HCT116 (cell line): ENCODE results near the gene RNF25. TPM values are rescaled to one million over a fixed set of nuclear protein-coding genes. Genes with fewer than 3 reads are reported as not detected.

Experiments
- ATAC-seq: fragments of 200-7000 bp; cut with Tn5 transposase; 2 replicates; pipeline ENCODE4 v1.9.1; 2020; ENCODE audit warnings: mild to moderate bottlenecking, moderate library complexity
- BruUV-seq: library from RNA; stranded (reverse); fragments of 400-500 nt; replicated peaks from 2 replicates; lab custom pipeline; 2021; lab: Mats Ljungman, UMichigan
- CTCF ChIA-PET: fragments of 300-600 bp; sonication (Branson Sonifier 250); formaldehyde crosslinking; loops from one replicate; lab custom pipeline; 2021; ENCODE audit warnings: antibody characterized with exemption; lab: Charles Lee
- POLR2A ChIA-PET: fragments of 300-600, 350-600 bp; sonication (Branson Sonifier 250); formaldehyde crosslinking; loops from one replicate; lab custom pipeline; 2021; ENCODE audit warnings: antibody characterized with exemption; lab: Charles Lee
- RAD21 ChIA-PET, 2 experiments: fragments of 300-600 bp; sonication (Branson Sonifier 250); formaldehyde crosslinking; loops; one replicate each; lab custom pipeline; 2023; ENCODE audit warnings: low total read pairs in 2 of 2; ENCODE audit not compliant: uncharacterized antibody in 2 of 2, unreplicated experiment in 2 of 2, low non-redundant PET in 1 of 2; lab: Charles Lee
- DNase-seq: peaks from one replicate; pipeline ENCODE4 v3.0.0-alpha.2; 2010; ENCODE audit warnings: low read depth, low spot score
- H2AFZ ChIP-seq: fragments of 200-600 bp; shearing (Covaris generic), sonication (generic); 2 replicates; pipeline ENCODE4 v1.6.1; 2017; ENCODE audit warnings: low read depth, mixed run types, mixed read lengths, antibody characterized with exemption, low read length; ENCODE audit not compliant: poor library complexity, severe bottlenecking
- H3K27ac ChIP-seq: 2 replicates; pipeline ENCODE4 v1.5.1; 2012; ENCODE audit warnings: low read depth, low read length
- H3K27me3 ChIP-seq: fragments of 200-600 bp; sonication (generic); 2 replicates; pipeline ENCODE4 v1.6.1; 2016; ENCODE audit warnings: mixed run types, low read length, mixed read lengths; ENCODE audit not compliant: insufficient read depth
- H3K36me3 ChIP-seq, 2 experiments: fragments of 200-500 bp in 1 of 2; fragments of 200-600 bp in 1 of 2; sonication (Bioruptor generic) in 1 of 2; sonication (generic) in 1 of 2; 2 replicates each; pipeline versions ENCODE4 v1.5.1 to v1.6.1; 2014 to 2016; ENCODE audit warnings: low read length in 2 of 2, inconsistent platforms in 1 of 2, mixed read lengths in 1 of 2, mixed run types in 1 of 2; ENCODE audit not compliant: insufficient read depth in 2 of 2, control insufficient read depth in 1 of 2
- H3K4me1 ChIP-seq, 2 experiments: fragments of 200-600 bp in 1 of 2; sonication (generic) in 1 of 2; 2 replicates each; pipeline versions ENCODE4 v1.5.1 to v1.6.1; 2012 to 2017; ENCODE audit warnings: low read length in 2 of 2, inconsistent platforms in 1 of 2, mild to moderate bottlenecking in 1 of 2, mixed read lengths in 1 of 2, mixed run types in 1 of 2, moderate library complexity in 1 of 2; ENCODE audit not compliant: insufficient read depth in 2 of 2, control insufficient read depth in 1 of 2
- H3K4me2 ChIP-seq: fragments of 200-600 bp; sonication (generic); 2 replicates; pipeline ENCODE4 v1.6.1; 2017; ENCODE audit warnings: mixed run types, low read length, mixed read lengths
- H3K4me3 ChIP-seq, 2 experiments: fragments of 200-600 bp in 1 of 2; sonication (generic) in 1 of 2; replicated peaks in 1 of 2; 2 replicates each; pipeline ENCODE4 v1.5.1; 2011 to 2016; ENCODE audit warnings: low read length in 2 of 2, control low read depth in 1 of 2, low read depth in 1 of 2, mild to moderate bottlenecking in 1 of 2, mixed read lengths in 1 of 2, mixed run types in 1 of 2
- H3K79me2 ChIP-seq: fragments of 200-600 bp; sonication (generic); 2 replicates; pipeline ENCODE4 v1.6.1; 2017; ENCODE audit warnings: mild to moderate bottlenecking, mixed run types, low read length, moderate library complexity, mixed read lengths; ENCODE audit not compliant: insufficient read depth
- H3K9ac ChIP-seq: fragments of 200-600 bp; sonication (generic); 2 replicates; pipeline ENCODE4 v1.6.1; 2016; ENCODE audit warnings: low read length, mixed read lengths
- H3K9me2 ChIP-seq: fragments of 200-600 bp; sonication (generic), shearing (Covaris generic); 2 replicates; pipeline ENCODE4 v1.6.1; 2017; ENCODE audit warnings: mixed run types, mild to moderate bottlenecking, moderate library complexity; ENCODE audit not compliant: insufficient read depth
- H3K9me3 ChIP-seq, 2 experiments: fragments of 200-500 bp in 1 of 2; fragments of 200-600 bp in 1 of 2; sonication (Bioruptor generic) in 1 of 2; sonication (generic) in 1 of 2; 2 replicates each; pipeline ENCODE4 v1.6.1; 2014 to 2017; ENCODE audit warnings: low read length in 2 of 2, mixed read lengths in 2 of 2, inconsistent platforms in 1 of 2, low read depth in 1 of 2, mild to moderate bottlenecking in 1 of 2, mixed run types in 1 of 2, moderate library complexity in 1 of 2; ENCODE audit not compliant: control insufficient read depth in 1 of 2, insufficient read depth in 1 of 2
- H4K20me1 ChIP-seq: fragments of 200-600 bp; sonication (generic), shearing (Covaris generic); 2 replicates; pipeline ENCODE4 v1.6.1; 2017; ENCODE audit warnings: mixed run types, mild to moderate bottlenecking, moderate library complexity; ENCODE audit not compliant: insufficient read depth
- EGR1 ChIP-seq: IDR thresholded peaks from 2 replicates; pipeline ENCODE4 v1.6.1; 2012; ENCODE audit warnings: low read depth
- ELF1 ChIP-seq: IDR thresholded peaks from 2 replicates; pipeline ENCODE4 v1.6.1; 2012; ENCODE audit warnings: low read depth, borderline replicate concordance
- EZH2 ChIP-seq: fragments of 200-600 bp; sonication (generic); IDR thresholded peaks from 2 replicates; pipeline ENCODE4 v1.6.1; 2017; ENCODE audit warnings: antibody characterized with exemption, mixed run types
- FOSL1 ChIP-seq: IDR thresholded peaks from 2 replicates; pipeline ENCODE4 v1.6.1; 2012; ENCODE audit warnings: low read depth
- JUND ChIP-seq: IDR thresholded peaks from 2 replicates; pipeline ENCODE4 v1.6.1; 2012
- POLR2AphosphoS5 ChIP-seq: IDR thresholded peaks from 2 replicates; pipeline ENCODE4 v1.6.1; 2011; ENCODE audit warnings: mild to moderate bottlenecking, low read depth, low read length, moderate library complexity
- RAD21 ChIP-seq: IDR thresholded peaks from 2 replicates; pipeline ENCODE4 v1.6.1; 2012; ENCODE audit warnings: low read depth, mild to moderate bottlenecking
- ZFX ChIP-seq: fragments of 450-650 bp; IDR thresholded peaks from 2 replicates; pipeline ENCODE4 v1.6.1; 2017
- intact Hi-C: fragments of 100-400 bp; cut with micrococcal nuclease; formaldehyde crosslinking; loops from 2 replicates; pipeline ENCODE4 v1.10.0; 2022
- total RNA-seq: library from RNA; stranded (reverse); gene quantifications from one replicate; pipeline ENCODE4 v1.2.1, GENCODE V29; 2021; ENCODE audit not compliant: unreplicated experiment
- TF ChIP-seq, protein P1 (sequence below): IDR thresholded peaks from 2 replicates; pipeline ENCODE4 v1.6.1; 2012
- TF ChIP-seq, protein P2 (sequence below): IDR thresholded peaks from 2 replicates; pipeline ENCODE4 v1.6.1; 2011; ENCODE audit warnings: mild to moderate bottlenecking, low read length, moderate library complexity; ENCODE audit not compliant: insufficient replicate concordance; ENCODE audit errors: extremely low read depth
- TF ChIP-seq, protein P3 (sequence below), 3 experiments: fragments of 200-600 bp in 1 of 3; sonication (generic) in 1 of 3; IDR thresholded peaks in 2 of 3; conservative IDR thresholded peaks in 1 of 3; 2 replicates each; pipeline ENCODE4 v1.5.1; 2012 to 2017; ENCODE audit warnings: low read depth in 2 of 3, low read length in 2 of 3, antibody characterized with exemption in 1 of 3, borderline replicate concordance in 1 of 3, control low read depth in 1 of 3, mild to moderate bottlenecking in 1 of 3, mixed read lengths in 1 of 3, mixed run types in 1 of 3, moderate library complexity in 1 of 3; ENCODE audit not compliant: insufficient read depth in 1 of 3
- TF ChIP-seq, protein P4 (sequence below): IDR thresholded peaks from 2 replicates; pipeline ENCODE4 v1.6.1; 2012

RNF25 gene
- total RNA-seq, 1 experiment from 2014 or later = 23.4 TPM

DNA sequence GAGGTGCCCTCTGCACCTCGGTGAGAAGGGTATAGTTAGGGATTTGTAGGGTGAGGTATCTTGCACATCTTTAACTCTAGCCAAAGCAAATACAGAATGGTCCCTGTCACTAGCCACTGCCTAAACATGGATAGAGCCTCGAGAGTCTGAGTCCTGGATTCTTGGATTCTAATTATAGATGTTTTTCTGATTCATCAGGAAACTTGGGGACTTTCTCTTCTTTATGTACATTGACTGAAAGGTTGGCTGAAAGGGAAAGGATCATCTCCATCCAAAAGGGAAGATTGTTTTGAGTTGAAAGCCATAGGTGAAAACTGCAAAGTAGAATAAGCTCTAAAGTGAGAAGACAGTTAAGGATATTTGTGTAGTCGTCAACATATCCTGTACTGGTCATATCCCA is 8.3 kb upstream of the RNF25 start:
- POLR2A ChIA-PET = no interaction called here
- RAD21 ChIA-PET = no interaction called here

More for the DNA sequence above, 8.3 kb upstream of the RNF25 start:
- no peaks in the 10 kb centered on the region for H3K9me2 ChIP-seq
- ATAC-seq = no peak
- H2AFZ ChIP-seq = no peak overlapping the region
- no peaks in the 10 kb centered on the region for H4K20me1 ChIP-seq
- H3K27ac ChIP-seq = no peak overlapping the region
- no peaks in the 10 kb centered on the region for H3K27me3 ChIP-seq
- H3K9ac ChIP-seq = no peak overlapping the region
- no peaks in the 10 kb centered on the region for H3K79me2 ChIP-seq
- H3K36me3 ChIP-seq = peaks cover 0 to 7% of the 10 kb centered on the region in 2 experiments; a peak in 2 of 4 replicates
- no peak overlapping the region for H3K4me3 ChIP-seq
- peaks cover 0 to 4% of the 10 kb centered on the region in 2 experiments; a peak in 1 of 4 replicates for H3K4me1 ChIP-seq
- CTCF ChIA-PET = no interaction called here
- intact Hi-C loops = no loop called here
- TF ChIP-seq, protein P1, sequence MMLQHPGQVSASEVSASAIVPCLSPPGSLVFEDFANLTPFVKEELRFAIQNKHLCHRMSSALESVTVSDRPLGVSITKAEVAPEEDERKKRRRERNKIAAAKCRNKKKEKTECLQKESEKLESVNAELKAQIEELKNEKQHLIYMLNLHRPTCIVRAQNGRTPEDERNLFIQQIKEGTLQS = no peak
- TF ChIP-seq ZFX (no peak), JUND (no peak), ELF1 (no peak), POLR2AphosphoS5 (no peak), RAD21 (no peak), EGR1 (no peak), EZH2 (no peak), FOSL1 (no peak)
- TF ChIP-seq, protein P2, sequence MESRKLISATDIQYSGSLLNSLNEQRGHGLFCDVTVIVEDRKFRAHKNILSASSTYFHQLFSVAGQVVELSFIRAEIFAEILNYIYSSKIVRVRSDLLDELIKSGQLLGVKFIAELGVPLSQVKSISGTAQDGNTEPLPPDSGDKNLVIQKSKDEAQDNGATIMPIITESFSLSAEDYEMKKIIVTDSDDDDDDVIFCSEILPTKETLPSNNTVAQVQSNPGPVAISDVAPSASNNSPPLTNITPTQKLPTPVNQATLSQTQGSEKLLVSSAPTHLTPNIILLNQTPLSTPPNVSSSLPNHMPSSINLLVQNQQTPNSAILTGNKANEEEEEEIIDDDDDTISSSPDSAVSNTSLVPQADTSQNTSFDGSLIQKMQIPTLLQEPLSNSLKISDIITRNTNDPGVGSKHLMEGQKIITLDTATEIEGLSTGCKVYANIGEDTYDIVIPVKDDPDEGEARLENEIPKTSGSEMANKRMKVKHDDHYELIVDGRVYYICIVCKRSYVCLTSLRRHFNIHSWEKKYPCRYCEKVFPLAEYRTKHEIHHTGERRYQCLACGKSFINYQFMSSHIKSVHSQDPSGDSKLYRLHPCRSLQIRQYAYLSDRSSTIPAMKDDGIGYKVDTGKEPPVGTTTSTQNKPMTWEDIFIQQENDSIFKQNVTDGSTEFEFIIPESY = no peak
- TF ChIP-seq, protein P3, sequence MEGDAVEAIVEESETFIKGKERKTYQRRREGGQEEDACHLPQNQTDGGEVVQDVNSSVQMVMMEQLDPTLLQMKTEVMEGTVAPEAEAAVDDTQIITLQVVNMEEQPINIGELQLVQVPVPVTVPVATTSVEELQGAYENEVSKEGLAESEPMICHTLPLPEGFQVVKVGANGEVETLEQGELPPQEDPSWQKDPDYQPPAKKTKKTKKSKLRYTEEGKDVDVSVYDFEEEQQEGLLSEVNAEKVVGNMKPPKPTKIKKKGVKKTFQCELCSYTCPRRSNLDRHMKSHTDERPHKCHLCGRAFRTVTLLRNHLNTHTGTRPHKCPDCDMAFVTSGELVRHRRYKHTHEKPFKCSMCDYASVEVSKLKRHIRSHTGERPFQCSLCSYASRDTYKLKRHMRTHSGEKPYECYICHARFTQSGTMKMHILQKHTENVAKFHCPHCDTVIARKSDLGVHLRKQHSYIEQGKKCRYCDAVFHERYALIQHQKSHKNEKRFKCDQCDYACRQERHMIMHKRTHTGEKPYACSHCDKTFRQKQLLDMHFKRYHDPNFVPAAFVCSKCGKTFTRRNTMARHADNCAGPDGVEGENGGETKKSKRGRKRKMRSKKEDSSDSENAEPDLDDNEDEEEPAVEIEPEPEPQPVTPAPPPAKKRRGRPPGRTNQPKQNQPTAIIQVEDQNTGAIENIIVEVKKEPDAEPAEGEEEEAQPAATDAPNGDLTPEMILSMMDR (IDR thresholded peaks at IDR 0.05 in 2 of 3, conservative IDR thresholded peaks at IDR 0.05 in 1 of 3; ENCODE audit: borderline replicate concordance in 1 of 3, insufficient read depth in 1 of 3, low read depth in 2 of 3, low read length in 2 of 3) = no peak
- TF ChIP-seq, protein P4, sequence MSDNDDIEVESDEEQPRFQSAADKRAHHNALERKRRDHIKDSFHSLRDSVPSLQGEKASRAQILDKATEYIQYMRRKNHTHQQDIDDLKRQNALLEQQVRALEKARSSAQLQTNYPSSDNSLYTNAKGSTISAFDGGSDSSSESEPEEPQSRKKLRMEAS = no peak
- TF ChIP-seq, all 23 proteins: peak for 0
- no peak for DNase-seq
- no TSS peak for BruUV-seq
- Histone ChIP-seq H3K9me3 (no peaks in the 10 kb centered on the region), H3K4me2 (no peak overlapping the region)
